Heart right ventricle (tissue), 16 donors: ENCODE measurements around the gene CNPY1. TPM values are rescaled to one million over a fixed set of nuclear protein-coding genes. Genes with fewer than 3 reads are reported as not detected.

ENCODE experiments used
- ATAC-seq, 8 donors: fragments of 200-7000 bp; cut with Tn5 transposase; one replicate each; pipeline ENCODE4 v1.9.1; 2020; ENCODE audit warnings: mild to moderate bottlenecking in 8 of 8, moderate library complexity in 8 of 8, moderate number of reproducible peaks in 1 of 8
- DNase-seq, 2 donors: peaks; one replicate each; pipeline ENCODE4 v3.0.0-alpha.2; 2020
- H3K27ac ChIP-seq, 10 donors: fragments of 200-600 bp; sonication (generic) in 2 of 10; one replicate each; pipeline versions ENCODE4 v1.5.0 to v1.8.0; 2020 to 2022; ENCODE audit warnings: mild to moderate bottlenecking in 3 of 10
- H3K27me3 ChIP-seq, 7 donors: fragments of 200-600 bp; one replicate each; pipeline ENCODE4 v1.8.0; 2021 to 2022; ENCODE audit warnings: mild to moderate bottlenecking in 2 of 7
- H3K36me3 ChIP-seq, 9 donors: fragments of 200-600 bp; sonication (generic) in 1 of 9; one replicate each; pipeline versions ENCODE4 v1.5.0 to v1.8.0; 2020 to 2022; ENCODE audit warnings: mild to moderate bottlenecking in 2 of 9
- H3K4me1 ChIP-seq, 9 donors: fragments of 200-600 bp; sonication (generic) in 1 of 9; one replicate each; pipeline versions ENCODE4 v1.5.0 to v1.8.0; 2020 to 2022; ENCODE audit warnings: mild to moderate bottlenecking in 4 of 9
- H3K4me3 ChIP-seq, 10 donors: fragments of 200-600 bp; sonication (generic) in 2 of 10; one replicate each; pipeline versions ENCODE4 v1.5.0 to v1.8.0; 2020 to 2022; ENCODE audit warnings: mild to moderate bottlenecking in 7 of 10, moderate library complexity in 2 of 10
- H3K9me3 ChIP-seq, 11 donors: fragments of 200-600 bp in 10 of 11; sonication (generic) in 2 of 11; one replicate each; pipeline versions ENCODE4 v1.5.0 to v1.8.0; 2013 to 2022; ENCODE audit warnings: mild to moderate bottlenecking in 2 of 11, control low read depth in 1 of 11, moderate library complexity in 1 of 11
- CTCF ChIP-seq, 9 donors: fragments of 200-600 bp; sonication (generic) in 2 of 9; IDR thresholded peaks; one replicate each; pipeline versions ENCODE4 v1.5.0 to v1.8.0; 2021 to 2022; ENCODE audit warnings: antibody characterized with exemption in 9 of 9, mild to moderate bottlenecking in 5 of 9, moderate library complexity in 1 of 9
- WGBS, 2 donors: extraction: QIAGEN DNeasy Blood & Tissue Kit; methylation state at CpG; one replicate each; pipeline ENCODE4 v1.1.7; 2013; ENCODE audit warnings: inconsistent platforms in 1 of 2; 5-methylcytosine and 5-hydroxymethylcytosine counted together
- intact Hi-C, 10 donors: fragments of 100-400 bp; cut with DNase I; formaldehyde crosslinking; loops; one replicate each; pipeline versions ENCODE4 v1.11.1 to v1.14.2; 2022
- polyA plus RNA-seq, 2 donors: library from polyadenylated mRNA; stranded (reverse); fragments of 200-250 nt; gene quantifications; one replicate each; pipeline ENCODE4 v1.2.3, GENCODE V29; 2013
- total RNA-seq, 10 donors: library from RNA; stranded (reverse); fragmentation: NEBNext Ultra II Directional in 3 of 10; extraction: Animal tissue kit (Norgen Biotek cat#: 25700) in 3 of 10; gene quantifications; one replicate each; pipeline versions ENCODE4 v1.2.1 to v1.2.4, GENCODE V29; 2021 to 2023
- donor health status: Arrhythmogenic right ventricular cardiomyopathy.
- donor health status: ischemic (EF 13 %, LVEDD 7.1; RV severe dilation, severe dysfunction).
- donor health status: healthy with polysubstance abuse.
- donor health status: DM: no; HTN: yes; CAD: no.
- donor health status: DM: no; HTN: no; CAD: no.
- donor health status: ischemic (EF 25% LVEDD 6.9; RV normal size, moderate dysfunction).
- donor health status: ischemic (EF 25% LVEDD 5.7; RV mildly dilated, moderate dysfunction).
- donor health status: healthy.
- donor health status: DM: yes; HTN: yes; CAD: no.
- donor health status: Ischemic cardiomyopathy.
- donor health status: ischemic (EF 35%, LVEDD 5.7; RV mildly dilated, moderate dysfunction).
- donor health status: nonischemic (EF 11% LVEDD 7.7; RV severe dilation, severe dysfunction).
- donor health status: DM: yes; HTN: yes; CAD: no.
- donor health status: PGD.
- donor health status: ischemic (EF 29% LVEDD 5.4; RV normal size, mild dysfunction).
- donor health status: nonischemic (EF 23%, LVEDD 6.1; RV moderate dilation, normal function).

Gene CNPY1
- total and polyA plus RNA-seq, 12 donors: not detected

GRCh38 chr7:155591055-155591775, 44.9 kb upstream of the CNPY1 start:
- H3K36me3 ChIP-seq: no peaks in the 10 kb centered on the region
- no peak for TF ChIP-seq CTCF (IDR thresholded peaks at IDR 0.05)
- H3K4me1 ChIP-seq: peaks cover 0 to 19% (median 0%) of the 10 kb centered on the region in 9 donors
- H3K27me3 ChIP-seq: peaks cover 0 to 48% (median 10%) of the 10 kb centered on the region in 7 donors
- H3K27ac ChIP-seq: peak overlapping the region in 2 of 10 donors; percentile 9 to 80
- DNase-seq: no peak
- intact Hi-C loops: loop anchor here in 2 of 10 donors (10.0 kb wide), 2 partner anchors 174 to 184 kb away; no protein-coding TSS in a partner anchor
- no peaks in the 10 kb centered on the region for H3K9me3 ChIP-seq
- 82 to 83% methylated on average over 14 of the region's 14 CpGs for WGBS, 2 donors
- ATAC-seq: no peak
- peak overlapping the region in 1 of 10 donors; percentile 20 for H3K4me3 ChIP-seq

GRCh38 chr7:155590215-155591018, 44.1 kb upstream of the CNPY1 start:
- intact Hi-C loops: loop anchor here in 2 of 10 donors (10.0 kb wide), 2 partner anchors 174 to 184 kb away; no protein-coding TSS in a partner anchor
- no peak for TF ChIP-seq CTCF (IDR thresholded peaks at IDR 0.05)
- WGBS, 2 donors: 75 to 77% methylated on average over 20 of the region's 20 CpGs
- peak; percentile 13 to 29 for DNase-seq
- Histone ChIP-seq H3K9me3 (no peaks in the 10 kb centered on the region), H3K4me3 (peak overlapping the region in 1 of 10 donors; percentile 20), H3K4me1 (peaks cover 0 to 19% (median 0%) of the 10 kb centered on the region in 9 donors), H3K27me3 (peaks cover 0 to 45% (median 10%) of the 10 kb centered on the region in 7 donors), H3K36me3 (no peaks in the 10 kb centered on the region), H3K27ac (peak overlapping the region in 2 of 10 donors; percentile 9 to 80)
- peak in 7 of 8 donors; percentile 46 to 94 (median 59) for ATAC-seq

DNA sequence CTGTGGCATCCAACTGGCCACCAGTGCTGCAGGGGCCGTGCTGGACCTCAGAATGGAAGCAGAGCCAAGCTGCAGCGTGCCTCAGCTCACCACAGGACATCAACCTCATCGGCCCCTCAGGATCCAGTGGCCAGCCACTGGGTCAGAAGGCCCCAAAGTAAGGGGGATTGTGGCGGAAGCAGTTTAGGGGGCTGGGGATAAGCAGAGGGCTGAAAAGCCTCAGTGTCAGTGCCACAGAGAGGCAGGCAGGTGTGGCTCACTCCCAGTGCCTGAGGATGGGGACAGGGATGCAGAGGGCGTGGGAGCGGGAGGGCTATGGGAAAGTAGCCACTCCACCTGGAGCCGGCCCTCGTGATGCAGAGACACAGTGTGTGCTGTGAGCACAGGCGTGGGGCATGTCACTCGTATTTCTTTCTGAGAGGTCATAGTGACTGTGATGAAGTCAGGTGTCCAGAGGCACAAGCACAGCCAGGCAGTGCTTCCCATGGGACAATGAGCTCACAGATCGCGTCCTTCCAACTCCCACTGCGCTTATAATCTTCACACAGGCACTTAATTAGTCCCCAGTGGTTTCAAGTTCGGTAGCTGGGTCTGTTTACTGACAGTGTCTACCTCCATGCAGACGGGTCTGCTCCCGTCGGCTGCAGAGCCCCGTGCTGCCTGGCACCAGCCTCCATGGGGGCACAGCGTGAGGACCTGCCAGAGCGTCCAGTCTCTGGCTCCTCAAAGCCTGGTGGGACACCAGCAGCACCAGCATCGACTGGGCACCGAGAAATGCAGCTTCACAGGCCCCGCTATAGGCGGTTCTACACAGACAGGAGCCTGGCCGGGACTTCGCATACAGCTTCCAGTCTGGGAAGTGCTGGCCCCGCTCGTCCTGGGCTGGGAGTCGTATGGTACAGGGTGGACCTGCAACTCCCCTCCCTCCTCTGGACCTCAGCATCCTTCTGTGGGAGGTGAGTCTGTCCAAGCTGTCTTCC, 42.9 kb upstream of the CNPY1 start:
- Histone ChIP-seq H3K36me3 (no peaks in the 10 kb centered on the region), H3K4me1 (peaks cover 0 to 19% (median 0%) of the 10 kb centered on the region in 9 donors), H3K27ac (peak overlapping the region in 1 of 10 donors; percentile 80), H3K4me3 (no peak overlapping the region), H3K9me3 (no peaks in the 10 kb centered on the region), H3K27me3 (peaks cover 0 to 48% (median 6%) of the 10 kb centered on the region in 7 donors)
- no peak for DNase-seq
- intact Hi-C loops: loop anchor here in 1 of 10 donors (10.0 kb wide), 1 partner anchor 876 kb away; no protein-coding TSS in a partner anchor
- no peak for ATAC-seq
- 76 to 85% methylated on average over 29 of the region's 29 CpGs for WGBS, 2 donors
- no peak for TF ChIP-seq CTCF (IDR thresholded peaks at IDR 0.05)
